B cell (primary cell): Measurements from ENCODE around the gene CGB1. TPM values are rescaled to one million over a fixed set of nuclear protein-coding genes. Genes with fewer than 3 reads are reported as not detected.

Experiments
- ATAC-seq: fragments of 200-7000 bp; cut with Tn5 transposase; one replicate; pipeline ENCODE4 v1.10.0; 2021; ENCODE audit warnings: low read depth, mild to moderate bottlenecking, moderate number of reproducible peaks, moderate library complexity
- CTCF ChIA-PET: fragments of 350-600 bp; sonication (Branson Sonifier 250); formaldehyde crosslinking; loops from one replicate; lab custom pipeline; 2021; ENCODE audit warnings: antibody characterized with exemption, inconsistent platforms; lab: Charles Lee
- POLR2A ChIA-PET: fragments of 350-600 bp; sonication (Branson Sonifier 250); formaldehyde crosslinking; loops from one replicate; lab custom pipeline; 2021; ENCODE audit warnings: antibody characterized with exemption; lab: Charles Lee
- DNase-seq: peaks from one replicate; pipeline ENCODE4 v3.0.0; 2013
- H2AFZ ChIP-seq: 2 replicates; pipeline ENCODE4 v1.6.1; 2012; ENCODE audit warnings: mild to moderate bottlenecking, low read depth, low read length; ENCODE audit not compliant: insufficient read depth, poor library complexity, severe bottlenecking
- H3K27ac ChIP-seq, 2 donors: 1 replicate in 1 of 2; 2 replicates in 1 of 2; pipeline ENCODE4 v1.5.1; 2012 to 2013; ENCODE audit warnings: low read length in 2 of 2, mild to moderate bottlenecking in 2 of 2, moderate library complexity in 1 of 2
- H3K27me3 ChIP-seq, 4 experiments: fragments of 200-600 bp in 1 of 4; sonication (generic) in 1 of 4; replicated peaks in 1 of 4; 1 replicate in 2 of 4; 2 replicates in 2 of 4; pipeline versions ENCODE4 v1.6.1 to v1.7.0; 2013 to 2016; ENCODE audit warnings: low read length in 3 of 4, mild to moderate bottlenecking in 2 of 4, mixed read lengths in 1 of 4, moderate library complexity in 1 of 4; ENCODE audit not compliant: insufficient read depth in 4 of 4, control insufficient read depth in 3 of 4; ENCODE audit errors: control extremely low read depth in 1 of 4
- H3K36me3 ChIP-seq, 2 experiments: replicated peaks in 1 of 2; 1 replicate in 1 of 2; 2 replicates in 1 of 2; pipeline versions ENCODE4 v1.6.1 to v1.7.1; 2013; ENCODE audit warnings: low read length in 1 of 2; ENCODE audit not compliant: insufficient read depth in 2 of 2, control insufficient read depth in 1 of 2; ENCODE audit errors: control extremely low read depth in 1 of 2, extremely low read depth in 1 of 2
- H3K4me1 ChIP-seq, 2 donors: fragments of 200-600 bp in 1 of 2; sonication (generic) in 1 of 2; 1 replicate in 1 of 2; 2 replicates in 1 of 2; pipeline versions ENCODE4 v1.5.1 to v1.6.1; 2013 to 2017; ENCODE audit warnings: low read length in 2 of 2; ENCODE audit not compliant: control insufficient read depth in 2 of 2, insufficient read depth in 2 of 2
- H3K4me2 ChIP-seq: replicated peaks from 2 replicates; pipeline ENCODE3; 2012; ENCODE audit warnings: mild to moderate bottlenecking, low read depth, low read length; ENCODE audit not compliant: poor library complexity, severe bottlenecking
- H3K4me3 ChIP-seq, 5 experiments: fragments of 200-600 bp in 1 of 5; sonication (generic) in 1 of 5; 1 replicate in 3 of 5; 2 replicates in 2 of 5; pipeline versions ENCODE4 v1.5.1 to v1.7.0; 2011 to 2016; ENCODE audit warnings: low read length in 4 of 5, mild to moderate bottlenecking in 4 of 5, low read depth in 2 of 5, control low read depth in 1 of 5, moderate library complexity in 1 of 5; ENCODE audit not compliant: insufficient read depth in 1 of 5; ENCODE audit errors: control extremely low read depth in 1 of 5, extremely low read depth in 1 of 5
- H3K79me2 ChIP-seq: fragments of 200-600 bp; sonication (generic); one replicate; pipeline ENCODE4 v1.6.0; 2016; ENCODE audit warnings: low read length; ENCODE audit not compliant: control insufficient read depth, insufficient read depth
- H3K9ac ChIP-seq: fragments of 200-600 bp; sonication (generic); 2 replicates; pipeline ENCODE4 v1.6.1; 2017; ENCODE audit warnings: mild to moderate bottlenecking, low read length, moderate library complexity
- H3K9me3 ChIP-seq, 3 donors: one replicate each; pipeline versions ENCODE4 v1.6.1 to v1.7.1; 2013; ENCODE audit warnings: low read length in 2 of 3; ENCODE audit not compliant: control insufficient read depth in 2 of 3, insufficient read depth in 1 of 3; ENCODE audit errors: control extremely low read depth in 1 of 3
- H4K20me1 ChIP-seq: 2 replicates; pipeline ENCODE4 v1.6.0; 2012; ENCODE audit warnings: mild to moderate bottlenecking, low read length; ENCODE audit not compliant: insufficient read depth, control insufficient read depth, poor library complexity, severe bottlenecking
- H3K27ac Mint-ChIP-seq: one replicate; pipeline ENCODE4 v1.8.0; 2021; ENCODE audit warnings: mixed read lengths
- H3K27me3 Mint-ChIP-seq: one replicate; pipeline ENCODE4 v1.8.0; 2021; ENCODE audit warnings: mixed read lengths
- H3K4me1 Mint-ChIP-seq: one replicate; pipeline ENCODE4 v1.8.0; 2021; ENCODE audit warnings: mixed read lengths
- H3K4me3 Mint-ChIP-seq: one replicate; pipeline ENCODE4 v1.8.0; 2021; ENCODE audit warnings: mixed read lengths
- H3K9me3 Mint-ChIP-seq: one replicate; pipeline ENCODE4 v1.8.0; 2022; ENCODE audit warnings: mixed read lengths; ENCODE audit not compliant: insufficient read depth
- EZH2 ChIP-seq: IDR thresholded peaks from 2 replicates; pipeline ENCODE4 v1.6.1; 2012; ENCODE audit warnings: borderline replicate concordance, low read depth, mild to moderate bottlenecking, moderate library complexity, low read length; ENCODE audit not compliant: insufficient read depth, poor library complexity, severe bottlenecking
- WGBS: methylation state at CpG from one replicate; pipeline ENCODE4 v1.1.5; 2013; ENCODE audit warnings: missing lambda C conversion rate; ENCODE audit not compliant: insufficient coverage; 5-methylcytosine and 5-hydroxymethylcytosine counted together
- intact Hi-C: fragments of 100-400 bp; cut with micrococcal nuclease; formaldehyde crosslinking; loops from one replicate; pipeline ENCODE4 v1.10.0; 2022
- polyA plus RNA-seq: library from polyadenylated mRNA; depleted of rRNA; stranded (reverse); fragments of >200 nt; gene quantifications from 2 replicates; pipeline ENCODE4 v1.2.3, GENCODE V29; 2012
- total RNA-seq, 2 donors: library from RNA; stranded (reverse); fragments of 120-200 nt in 1 of 2; gene quantifications; 1 replicate in 1 of 2; 2 replicates in 1 of 2; pipeline versions ENCODE4 v1.2.3 to v1.2.4, GENCODE V29; 2013 to 2022
- TF ChIP-seq, protein P1 (sequence below): fragments of 200-600 bp; IDR thresholded peaks from one replicate; pipeline ENCODE4 v1.8.0; 2022; ENCODE audit warnings: antibody characterized with exemption, mild to moderate bottlenecking

CGB1 gene
- total and polyA plus RNA-seq, 2 donors (not counting 1 experiment from before 2014, with no cell fraction given): not detected

- Histone ChIP-seq H3K27me3 (peaks cover 0 to 66% (median 26%) of the 10 kb centered on the region in 4 experiments), H3K79me2 (no peaks in the 10 kb centered on the region), H3K4me1 (peaks cover 0 to 5% of the 10 kb centered on the region in 2 donors), H3K4me3 (no peak overlapping the region), H3K9me3 (peaks cover 0 to 20% (median 0%) of the 10 kb centered on the region in 3 donors), H3K9ac (no peak overlapping the region), H3K36me3 (no peaks in the 10 kb centered on the region), H3K4me2 (no peak overlapping the region), H2AFZ (no peak overlapping the region), H3K27ac (no peak overlapping the region), H4K20me1 (no peaks in the 10 kb centered on the region)
- peaks cover 1% of the 10 kb centered on the region for H3K9me3 Mint-ChIP-seq
- no peak for DNase-seq
- H3K4me1 Mint-ChIP-seq: peaks cover 7% of the 10 kb centered on the region
- peaks cover 54% of the 10 kb centered on the region for H3K27me3 Mint-ChIP-seq
- no peak overlapping the region for H3K4me3 Mint-ChIP-seq
- no peak overlapping the region for H3K27ac Mint-ChIP-seq
- no peak for TF ChIP-seq EZH2
- TF ChIP-seq, protein P1, sequence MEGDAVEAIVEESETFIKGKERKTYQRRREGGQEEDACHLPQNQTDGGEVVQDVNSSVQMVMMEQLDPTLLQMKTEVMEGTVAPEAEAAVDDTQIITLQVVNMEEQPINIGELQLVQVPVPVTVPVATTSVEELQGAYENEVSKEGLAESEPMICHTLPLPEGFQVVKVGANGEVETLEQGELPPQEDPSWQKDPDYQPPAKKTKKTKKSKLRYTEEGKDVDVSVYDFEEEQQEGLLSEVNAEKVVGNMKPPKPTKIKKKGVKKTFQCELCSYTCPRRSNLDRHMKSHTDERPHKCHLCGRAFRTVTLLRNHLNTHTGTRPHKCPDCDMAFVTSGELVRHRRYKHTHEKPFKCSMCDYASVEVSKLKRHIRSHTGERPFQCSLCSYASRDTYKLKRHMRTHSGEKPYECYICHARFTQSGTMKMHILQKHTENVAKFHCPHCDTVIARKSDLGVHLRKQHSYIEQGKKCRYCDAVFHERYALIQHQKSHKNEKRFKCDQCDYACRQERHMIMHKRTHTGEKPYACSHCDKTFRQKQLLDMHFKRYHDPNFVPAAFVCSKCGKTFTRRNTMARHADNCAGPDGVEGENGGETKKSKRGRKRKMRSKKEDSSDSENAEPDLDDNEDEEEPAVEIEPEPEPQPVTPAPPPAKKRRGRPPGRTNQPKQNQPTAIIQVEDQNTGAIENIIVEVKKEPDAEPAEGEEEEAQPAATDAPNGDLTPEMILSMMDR: no peak
- ATAC-seq: no peak
- POLR2A ChIA-PET: no interaction called here
- WGBS: no CpG with 5 or more reads among the region's 13 CpGs
- CTCF ChIA-PET: no interaction called here
- intact Hi-C loops: no loop called here
These were observed 29.3 kb upstream of the CGB1 start for GRCh38 chr19:49065905-49066512.

- no peak for ATAC-seq
- intact Hi-C loops: no loop called here
- ChIA-PET POLR2A (no interaction called here), CTCF (no interaction called here)
- Histone ChIP-seq H3K9me3 (peaks cover 0 to 10% (median 0%) of the 10 kb centered on the region in 3 donors), H3K9ac (no peak within 1 kb of the TSS), H3K27ac (no peak within 1 kb of the TSS), H3K27me3 (peaks cover 0 to 58% (median 23%) of the 10 kb centered on the region in 4 experiments), H3K4me1 (peaks cover 0 to 5% of the 10 kb centered on the region in 2 donors), H3K4me2 (peak within 1 kb of the TSS; percentile 49), H3K79me2 (no peaks in the 10 kb centered on the region), H3K4me3 (no peak within 1 kb of the TSS), H4K20me1 (no peaks in the 10 kb centered on the region), H3K36me3 (no peaks in the 10 kb centered on the region), H2AFZ (peak within 1 kb of the TSS; percentile 28)
- WGBS: 8% methylated on average over 49 of the region's 53 CpGs
- DNase-seq: no peak
- Mint-ChIP-seq H3K27ac (no peak within 1 kb of the TSS), H3K9me3 (peaks cover 1% of the 10 kb centered on the region), H3K4me3 (no peak within 1 kb of the TSS), H3K27me3 (peaks cover 51% of the 10 kb centered on the region), H3K4me1 (peaks cover 4% of the 10 kb centered on the region)
- TF ChIP-seq, protein P1: no peak
- no peak for TF ChIP-seq EZH2
These were observed 28.3 kb upstream of the CGB1 start, which contains the start of gene NTF4 for GRCh38 chr19:49064768-49065611. NTF4 (minus strand) TSS chr19:49064818; CDS start chr19:49061997, 2,821 bp downstream.
